Measurements from ENCODE around the gene HTR4.

Gene HTR4

DNA sequence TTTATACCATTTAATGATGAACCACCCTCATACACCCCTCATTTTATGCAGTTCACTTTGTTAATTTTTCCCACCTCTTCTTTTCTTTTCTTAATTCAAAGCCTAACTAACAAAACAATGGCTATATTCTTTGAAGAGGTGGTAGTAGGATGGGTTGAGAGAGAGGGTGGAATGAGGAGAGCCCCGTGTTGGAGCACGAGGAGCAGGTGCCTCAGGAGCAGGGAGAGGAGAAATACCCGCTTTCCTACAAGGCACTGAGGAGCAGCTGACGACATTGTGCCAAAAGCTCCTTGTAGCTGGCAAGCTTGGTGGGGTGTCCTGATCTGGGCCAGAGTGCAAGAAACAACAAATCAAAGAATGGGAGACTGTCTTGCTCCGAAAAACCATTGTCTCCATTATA, 129.6 kb downstream of the HTR4 start:
- FAIRE-seq = no peak

DNA sequence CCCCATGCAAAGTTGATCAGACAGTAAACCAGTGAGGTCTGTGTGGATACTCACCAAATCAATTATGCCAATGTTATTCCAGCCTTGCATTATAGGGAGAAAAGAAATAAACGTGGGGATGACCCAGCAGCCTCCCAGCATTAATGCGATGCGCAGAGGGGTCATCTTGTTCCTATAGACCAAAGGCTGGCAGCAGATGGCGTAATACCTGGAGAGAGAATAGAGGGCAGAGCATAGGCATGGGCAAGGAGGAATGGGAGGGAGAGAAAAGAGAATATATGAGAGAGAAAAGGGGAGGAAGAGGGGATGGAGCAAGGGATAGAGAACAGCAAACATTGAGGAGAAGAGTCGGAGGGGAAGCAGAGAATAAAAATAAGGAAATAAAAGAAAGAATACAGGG, 131.2 kb downstream of the HTR4 start:
- FAIRE-seq = no peak

DNA sequence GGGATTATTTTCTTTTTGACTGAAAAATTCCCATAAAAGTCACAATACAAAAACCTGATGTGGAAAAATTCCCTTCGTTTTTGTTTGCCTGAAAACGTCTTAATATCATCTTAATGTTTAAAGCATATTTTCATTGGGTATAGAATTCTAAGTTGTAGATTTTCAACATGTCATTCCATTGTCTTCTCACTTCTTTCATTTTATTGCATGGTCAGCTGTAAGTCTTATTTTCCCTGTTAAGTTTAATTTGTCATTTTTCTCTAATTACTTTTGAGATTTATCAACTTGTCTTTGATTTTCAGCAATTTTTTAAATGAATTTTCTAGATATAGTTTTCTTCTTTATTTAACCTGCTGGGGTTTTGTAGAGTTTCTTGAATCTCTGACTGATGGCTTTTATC, 138.9 kb downstream of the HTR4 start:
- FAIRE-seq = no peak

DNA sequence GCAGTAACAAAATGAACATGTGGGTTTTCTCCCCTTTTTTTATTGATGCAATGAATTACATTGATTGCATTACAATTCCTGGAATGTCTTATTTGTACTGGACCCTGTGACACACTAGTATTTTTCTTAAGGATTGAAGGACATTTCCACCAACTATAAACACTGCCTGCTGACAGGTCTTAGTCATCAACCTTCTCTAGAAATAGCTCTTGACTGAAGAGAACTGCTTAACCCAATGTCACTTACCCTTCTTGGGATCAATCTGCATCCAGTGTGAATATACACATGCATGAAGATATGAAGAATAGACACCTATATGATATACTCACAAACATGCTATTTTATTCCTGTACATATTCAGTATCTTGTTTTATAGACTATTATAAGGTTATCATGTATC, 140.0 kb downstream of the HTR4 start:
- no peak for FAIRE-seq

DNA sequence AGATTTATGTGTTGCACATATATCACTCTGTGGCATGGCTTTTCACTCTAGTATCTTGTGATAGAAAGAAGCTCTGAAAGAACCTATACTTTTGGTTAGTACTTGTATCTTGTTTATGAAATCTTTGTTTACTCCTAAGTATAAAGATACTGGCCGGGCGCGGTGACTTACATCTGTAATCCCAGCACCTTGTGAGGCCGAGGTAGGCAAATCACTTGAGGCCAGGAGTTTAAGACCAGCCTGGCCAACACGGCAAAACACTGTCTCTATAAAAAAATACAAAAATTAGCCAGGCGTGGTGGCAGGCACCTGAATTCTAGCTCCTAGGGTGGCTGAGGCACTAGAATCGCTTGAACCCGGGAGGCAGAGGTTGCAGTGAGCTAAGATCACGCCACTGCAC, 141.8 kb downstream of the HTR4 start:
- FAIRE-seq = no peak

DNA sequence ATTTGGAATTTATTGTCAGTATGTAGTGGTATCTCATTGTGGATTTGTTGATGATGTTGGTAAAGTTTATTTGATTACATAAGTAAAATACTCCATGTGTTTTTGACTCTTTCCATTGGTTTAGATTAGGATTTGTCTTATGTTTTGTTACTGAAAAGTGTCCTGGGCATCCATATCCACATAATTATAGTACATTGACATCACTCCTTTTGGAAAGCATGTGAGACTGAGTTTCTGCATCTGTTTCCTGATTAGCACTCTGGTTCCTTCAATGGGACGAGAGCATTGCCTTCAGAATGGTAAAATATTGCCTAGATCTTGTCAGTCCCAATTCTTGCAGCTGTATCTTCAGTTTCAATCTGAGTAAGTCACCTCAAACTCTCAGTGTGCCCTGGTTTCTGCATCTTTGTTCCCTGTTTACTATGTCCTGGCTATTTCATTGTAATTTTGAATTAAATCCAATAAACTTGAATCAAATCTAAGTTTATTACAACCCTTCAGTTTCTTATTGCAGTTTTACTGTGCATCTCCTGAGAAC, 142.4 kb downstream of the HTR4 start:
- no peak for FAIRE-seq

DNA sequence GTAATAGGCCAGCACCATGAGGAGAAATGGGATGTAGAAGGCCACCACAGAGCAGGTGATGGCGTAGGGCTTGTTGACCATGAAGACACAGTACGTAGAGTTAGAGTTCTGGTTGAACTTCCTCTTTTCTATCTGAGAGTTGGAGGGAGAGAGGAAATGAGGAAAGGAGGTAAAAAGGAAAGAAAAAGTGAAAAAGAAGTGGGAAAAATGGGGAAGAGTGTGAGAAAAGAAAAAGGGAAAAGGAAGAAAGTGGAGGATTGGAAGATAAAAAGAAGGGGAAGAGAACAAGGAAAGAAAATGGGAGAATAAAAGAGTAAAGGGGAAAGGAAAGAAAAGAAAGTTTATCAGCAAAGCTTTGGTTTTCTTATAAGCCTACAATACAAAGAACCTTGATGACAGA, 144.4 kb downstream of the HTR4 start:
- no peak for FAIRE-seq

DNA sequence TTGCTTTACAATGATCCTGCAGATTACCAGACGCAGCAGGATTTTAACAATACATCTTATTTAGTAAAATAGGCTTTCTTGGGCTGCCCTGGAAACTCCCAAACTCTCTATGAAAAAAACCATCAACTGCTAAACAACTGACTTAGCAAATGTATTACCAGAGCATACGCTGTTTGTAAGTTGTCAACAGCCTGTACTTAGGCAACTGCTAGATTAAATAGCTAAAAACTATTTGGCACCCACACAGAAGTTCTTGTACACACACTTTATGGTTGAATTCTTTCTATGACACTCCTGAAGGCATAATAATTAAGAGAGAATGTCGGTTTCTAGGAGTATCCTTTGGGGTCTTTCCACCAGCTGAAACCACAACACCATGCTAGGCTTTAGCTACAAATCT, 146.7 kb downstream of the HTR4 start:
- FAIRE-seq = no peak

DNA sequence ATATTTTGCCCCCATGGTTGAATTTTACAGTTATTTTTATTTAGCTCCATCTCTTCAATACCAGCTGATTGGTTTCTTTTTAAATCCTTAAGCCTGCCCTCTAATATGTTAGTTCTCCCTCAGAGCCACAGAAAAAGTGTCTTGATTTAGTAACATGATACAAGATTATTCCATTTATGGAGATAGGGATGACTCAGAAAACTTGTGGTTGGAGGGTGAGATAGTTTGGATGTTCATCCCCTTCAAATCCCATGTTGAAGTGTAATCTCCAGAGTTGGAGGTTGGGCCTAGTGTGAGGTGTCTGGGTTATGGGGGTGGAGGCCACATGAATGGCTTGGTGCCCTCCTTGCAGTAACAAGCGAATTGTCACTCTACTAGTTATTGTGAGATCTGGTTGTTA, 154.9 kb downstream of the HTR4 start:
- FAIRE-seq = no peak

DNA sequence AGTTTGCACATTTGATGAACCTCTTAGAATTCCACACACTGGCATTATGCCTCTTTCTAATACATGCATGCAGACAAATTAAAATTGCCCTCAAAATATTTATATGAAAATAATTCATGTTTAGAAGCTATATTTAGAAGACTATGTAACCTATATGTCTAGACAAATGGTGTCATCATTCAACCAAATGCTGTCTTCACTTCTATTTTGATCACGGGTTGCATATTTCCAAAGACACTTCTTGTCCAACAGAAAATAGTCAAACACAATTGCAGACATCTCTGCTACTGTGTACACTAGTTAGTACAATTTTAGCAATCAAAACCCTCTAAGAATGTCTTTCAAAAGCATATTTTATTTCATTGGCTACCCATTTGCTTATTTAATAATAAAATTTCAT, 156.6 kb downstream of the HTR4 start:
- no peak for FAIRE-seq

DNA sequence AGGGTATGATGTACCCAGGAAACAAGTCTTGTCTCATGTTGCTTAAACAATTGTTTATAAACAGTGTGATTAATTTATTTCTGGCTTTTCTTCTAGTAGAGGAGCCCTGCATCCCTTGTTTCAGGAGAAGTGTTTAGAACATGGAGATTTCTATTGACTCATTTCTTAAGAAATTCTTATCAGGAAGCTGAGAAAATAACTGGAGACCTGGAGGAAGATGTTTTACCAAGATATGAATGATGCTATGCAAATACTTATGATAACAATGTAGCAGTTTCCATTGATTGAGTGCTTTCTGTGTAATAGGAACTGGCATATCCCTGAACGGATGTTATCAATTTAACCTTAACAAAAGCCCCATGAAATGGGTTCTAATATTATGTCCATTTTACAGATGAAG, 162.0 kb downstream of the HTR4 start:
- no peak for FAIRE-seq

DNA sequence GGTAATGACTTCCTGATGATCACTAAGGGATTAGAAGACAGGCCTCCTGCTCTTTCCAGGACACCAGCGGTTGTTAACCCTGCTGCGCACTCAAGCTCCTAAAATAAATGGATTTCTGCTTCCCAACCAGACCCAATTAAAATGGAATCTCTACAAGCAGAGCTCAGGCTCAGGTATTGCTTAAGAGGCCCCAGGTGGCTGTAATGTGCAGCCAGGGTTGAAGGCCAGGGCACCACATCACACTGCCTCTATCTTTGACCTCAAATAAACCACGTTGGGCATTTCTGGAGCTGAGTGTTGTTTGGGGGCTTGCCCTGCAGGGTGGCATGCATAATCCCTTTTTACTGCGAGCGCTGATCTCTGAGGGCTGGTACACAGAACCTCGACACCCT, 162.5 kb downstream of the HTR4 start:
- no peak for FAIRE-seq

DNA sequence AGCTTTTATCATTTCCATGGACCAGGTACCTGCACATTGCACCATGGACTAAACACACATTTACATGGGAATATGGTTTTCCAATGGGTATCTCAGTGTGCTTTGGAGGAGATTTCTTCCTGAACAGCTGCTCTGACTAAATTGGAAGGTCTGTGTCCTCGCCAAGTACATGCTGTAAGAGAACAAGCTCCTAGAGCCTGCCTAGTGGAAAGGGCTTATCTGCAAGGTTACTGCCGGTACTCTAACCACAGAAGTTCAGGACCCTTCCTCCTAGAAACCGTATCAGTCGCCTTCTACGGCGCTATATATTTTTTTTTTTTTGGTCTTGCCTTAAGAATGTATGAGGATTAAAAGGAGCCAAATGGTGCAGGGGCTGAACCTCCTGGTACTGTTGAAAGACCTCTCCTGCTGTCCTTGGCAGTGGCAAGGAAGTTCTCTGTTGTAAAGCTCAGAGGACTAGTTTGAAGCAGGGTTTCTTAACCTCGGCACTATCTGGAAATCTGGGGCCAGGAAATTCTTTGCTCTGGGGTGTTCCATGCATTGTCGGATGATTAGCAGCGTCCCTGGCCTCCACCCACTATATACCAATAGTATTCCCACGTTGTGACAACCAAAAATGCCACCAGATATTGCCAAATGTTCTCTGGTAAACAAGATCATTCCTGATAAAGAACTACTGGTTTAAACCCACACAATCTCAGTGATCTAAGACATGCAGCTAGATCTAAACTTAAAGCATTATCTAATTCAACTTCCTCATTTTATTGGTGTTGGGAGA, 163.1 kb downstream of the HTR4 start:
- FAIRE-seq = no peak

DNA sequence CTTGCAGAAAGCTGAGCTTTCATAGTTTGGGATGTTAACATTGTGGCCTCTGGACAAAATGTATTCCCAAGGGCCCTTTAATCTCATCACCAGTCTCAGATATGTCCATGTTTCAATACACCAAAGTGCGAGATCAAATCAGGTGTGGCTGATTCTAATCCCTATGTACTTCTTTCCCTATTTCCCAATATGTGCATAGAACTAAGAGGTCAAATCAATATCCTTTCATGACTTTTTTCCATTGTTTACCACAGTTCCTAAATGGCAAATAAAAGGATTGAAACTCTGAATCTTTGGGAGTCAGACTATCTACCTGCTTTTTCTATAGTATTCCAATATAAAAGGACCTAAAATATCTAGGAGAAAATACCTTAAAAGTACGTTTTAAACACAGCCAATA, 165.6 kb downstream of the HTR4 start:
- FAIRE-seq = no peak

DNA sequence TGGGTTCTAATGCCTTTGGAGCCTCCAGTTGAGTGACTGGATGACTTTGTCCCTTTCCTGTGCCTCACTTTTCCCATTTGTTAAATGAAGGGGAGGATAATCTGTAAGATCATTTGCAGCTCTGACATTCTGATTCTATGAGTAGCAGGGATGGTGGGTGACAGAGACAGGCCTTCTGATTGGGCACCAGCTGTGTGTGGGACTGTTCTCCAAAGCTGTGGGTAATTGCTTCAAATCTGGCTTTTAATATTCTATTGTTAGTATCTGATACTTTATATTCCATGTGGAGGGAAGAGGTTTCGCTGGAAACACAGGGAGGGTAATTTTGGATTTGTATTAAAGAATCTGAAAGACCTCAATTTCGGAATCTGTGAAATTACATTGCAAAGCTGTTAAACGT, 167.9 kb downstream of the HTR4 start:
- FAIRE-seq = no peak

DNA sequence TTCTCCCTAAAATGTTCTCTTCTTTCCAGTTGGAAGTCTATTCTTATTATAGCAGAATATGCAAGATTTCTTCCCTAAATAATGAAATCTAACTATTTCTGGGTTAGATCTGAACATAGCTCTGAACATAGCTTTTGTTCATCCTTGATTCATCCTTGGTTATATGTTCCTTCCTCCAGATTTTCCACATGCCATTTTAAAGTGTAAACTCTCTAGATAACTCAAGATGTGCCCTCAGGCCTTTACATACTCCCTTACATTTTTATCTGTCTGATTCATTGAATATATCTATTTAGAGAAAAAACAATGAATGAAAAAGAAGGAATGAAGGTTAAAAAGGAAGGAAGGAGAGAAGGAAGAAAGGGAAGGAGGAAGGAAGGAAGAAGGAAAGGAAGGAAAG, 169.7 kb downstream of the HTR4 start:
- no peak for FAIRE-seq

DNA sequence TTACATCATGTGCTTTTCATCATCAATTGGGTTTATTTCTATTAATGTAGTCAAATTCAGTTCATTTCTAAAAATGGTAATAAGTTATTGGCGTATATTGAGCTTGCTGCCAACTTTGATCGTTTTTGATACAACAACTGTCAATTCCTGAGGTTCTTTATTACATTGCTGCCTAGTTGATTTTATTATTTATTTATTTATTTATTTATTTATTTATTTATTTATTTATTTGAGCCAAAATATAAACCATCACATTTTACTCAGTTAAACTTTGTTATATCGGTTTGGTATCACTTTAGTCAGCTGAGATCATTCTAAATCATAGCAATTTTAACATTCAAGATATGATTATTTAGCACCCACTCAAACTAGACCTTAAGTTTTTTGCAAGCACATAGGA, 170.6 kb downstream of the HTR4 start:
- FAIRE-seq = no peak

DNA sequence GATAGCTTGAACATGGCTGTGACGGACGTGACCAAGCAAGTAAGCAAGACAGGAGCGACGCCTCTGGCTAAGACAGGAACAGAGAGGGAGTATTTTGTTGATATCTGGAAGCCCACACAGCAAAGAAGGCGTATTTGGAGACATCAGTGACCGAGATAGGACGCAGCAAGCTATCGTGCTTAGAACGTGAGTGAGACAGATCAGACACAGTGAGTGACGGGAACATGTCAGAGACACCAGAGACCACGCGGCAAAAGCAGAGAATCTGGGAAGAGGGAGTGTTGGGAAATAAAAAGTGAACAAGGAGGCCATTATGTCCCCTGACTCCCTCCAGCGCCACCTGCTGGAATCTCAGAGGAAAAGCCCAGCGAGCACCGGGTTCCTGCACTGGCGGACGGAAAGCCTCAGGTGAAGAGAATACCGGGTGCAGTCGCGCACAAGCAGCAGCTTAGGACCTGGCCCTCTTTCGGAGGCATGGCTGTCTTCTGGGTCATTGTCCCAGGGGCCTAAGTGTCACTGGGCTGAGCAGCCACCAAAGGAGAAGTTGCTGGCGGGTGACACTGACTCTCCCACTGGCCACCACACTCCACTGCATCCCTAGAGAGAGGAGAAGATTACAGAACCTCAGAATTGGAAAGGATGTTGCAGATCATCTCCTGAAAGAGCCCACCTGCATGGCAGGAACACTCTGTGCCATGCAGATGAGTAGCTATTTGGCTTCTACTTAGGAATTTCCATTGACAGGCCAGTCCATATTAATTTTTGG, 171.4 kb downstream of the HTR4 start:
- no peak for FAIRE-seq

DNA sequence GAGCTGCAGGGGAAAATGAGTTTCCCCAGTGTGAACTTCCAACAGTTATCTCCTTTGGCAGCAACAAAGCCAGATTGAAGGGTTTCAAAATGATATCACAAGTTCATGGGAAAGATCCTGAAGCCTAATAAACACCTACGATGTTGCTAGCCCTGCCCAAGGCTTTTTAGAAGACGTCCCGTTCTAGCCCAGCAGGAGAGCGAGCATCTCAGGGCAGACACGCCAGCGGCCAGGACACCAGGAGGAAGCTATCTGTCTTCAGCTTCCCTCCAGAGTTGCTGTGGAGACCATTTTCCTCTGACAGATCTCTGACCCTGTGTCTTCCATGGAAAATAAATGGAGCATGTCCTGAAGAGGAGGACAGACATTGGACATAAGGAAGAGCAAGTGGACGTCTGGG, 172.1 kb downstream of the HTR4 start:
- no peak for FAIRE-seq

DNA sequence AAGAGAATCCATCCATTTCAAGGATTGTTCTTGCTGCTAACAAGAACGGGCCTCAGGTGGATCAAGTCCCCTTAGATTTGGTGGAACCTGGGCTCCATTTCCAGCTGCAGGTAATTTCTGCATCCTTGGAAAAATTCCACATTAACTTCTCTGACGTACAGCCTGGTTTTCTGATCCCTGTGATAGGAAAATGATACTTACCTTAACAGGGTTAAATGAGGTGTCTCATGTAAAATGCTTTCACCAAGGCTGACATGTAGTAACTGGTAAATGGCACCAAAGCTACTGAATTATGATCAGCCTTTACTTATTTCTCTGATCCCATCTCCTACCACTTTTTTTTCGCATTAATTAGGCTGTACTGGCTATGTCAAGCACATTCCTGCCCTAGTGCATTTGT, 176.9 kb downstream of the HTR4 start:
- no peak for FAIRE-seq

DNA sequence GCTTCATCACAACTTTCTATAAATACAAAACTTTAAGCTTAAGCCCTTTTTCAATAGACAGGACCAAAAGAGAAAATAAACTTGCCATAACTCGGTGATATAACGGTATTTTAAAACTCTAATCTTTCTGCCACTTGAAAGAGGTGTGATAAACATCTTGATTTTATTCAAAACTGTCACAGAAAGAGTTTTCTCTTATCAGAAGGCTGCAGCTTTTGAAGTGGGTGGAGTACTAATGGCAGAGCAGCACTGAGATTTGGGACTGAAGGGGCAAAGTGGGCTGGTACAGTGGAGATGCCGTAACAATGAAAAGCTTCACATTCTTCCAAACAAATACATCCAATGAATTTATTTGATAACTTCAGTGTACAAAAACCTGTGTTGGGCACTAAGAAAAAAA, 178.0 kb downstream of the HTR4 start:
- FAIRE-seq = no peak

DNA sequence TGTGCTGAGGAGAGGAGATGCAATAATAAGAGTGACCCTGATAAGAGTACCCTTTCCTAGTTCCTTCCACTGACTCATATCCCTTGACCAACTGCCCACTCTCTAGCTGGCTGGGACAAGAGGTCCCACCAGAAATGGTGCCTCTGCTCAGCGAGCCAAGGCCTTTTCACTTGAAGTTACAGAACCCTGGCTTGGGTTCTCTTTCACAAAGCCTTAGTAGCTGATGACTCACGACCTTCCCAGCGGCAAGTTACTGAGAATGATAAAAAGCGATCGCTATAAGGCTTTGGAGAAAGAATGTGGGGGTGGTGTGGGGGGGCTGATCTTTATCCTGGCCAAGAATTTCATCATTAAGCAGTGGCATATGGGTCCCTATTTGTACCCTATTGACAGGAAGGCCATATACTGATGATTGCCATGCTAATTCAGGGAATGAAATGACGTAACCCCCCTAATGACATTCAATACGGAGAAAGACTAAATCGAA, 180.3 kb downstream of the HTR4 start:
- no peak for FAIRE-seq

DNA sequence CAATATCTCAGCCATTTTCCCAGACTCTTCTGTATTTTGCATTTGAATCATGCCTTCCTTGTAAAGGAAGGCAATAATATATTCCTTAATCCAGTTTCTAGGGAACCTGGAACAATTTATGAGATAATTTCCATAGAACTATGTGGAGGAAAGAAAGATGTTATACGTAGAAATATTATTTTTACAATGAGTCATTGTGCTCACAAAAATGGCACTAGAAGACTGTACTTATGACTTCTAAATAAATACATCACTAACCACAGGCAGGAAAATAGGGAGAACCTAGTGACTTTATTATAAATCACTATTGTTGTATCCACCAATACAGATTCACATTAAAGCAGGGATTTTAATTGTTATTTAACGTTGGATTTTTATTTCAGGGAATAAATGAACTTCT, 182.9 kb downstream of the HTR4 start:
- no peak for FAIRE-seq

DNA sequence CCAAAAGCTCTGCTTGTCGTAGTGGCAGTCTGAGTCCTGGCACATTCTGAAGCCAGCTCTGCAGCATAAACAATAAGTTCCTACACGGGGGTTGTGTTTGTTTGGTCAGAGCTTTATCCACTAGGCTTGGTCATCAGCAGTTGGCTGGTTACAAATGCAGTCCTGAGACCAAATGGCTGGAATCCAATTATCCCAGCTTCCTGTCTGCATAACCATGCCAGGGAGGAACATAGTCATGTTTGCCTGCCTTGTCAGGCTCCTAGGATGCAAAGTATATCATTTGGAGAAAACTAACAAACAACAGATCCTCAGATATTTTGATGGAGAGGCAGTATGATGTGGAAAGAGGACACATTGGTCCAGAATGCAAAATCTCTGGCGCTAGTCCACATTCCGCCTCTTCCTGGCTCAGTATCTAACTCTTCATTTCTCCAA, 184.8 kb downstream of the HTR4 start:
- no peak for FAIRE-seq
